Gastrocnemius medialis (tissue), 4 donors: ENCODE measurements around the gene GSTT2B.
"Not testable (repeated sequence)": the region's sequence is repeated elsewhere in the genome, so short reads cannot be mapped to it uniquely, and the experiment has no call there.

ENCODE experiments used
- POLR2A ChIP-seq, 2 donors: fragments of 450-650 bp; IDR thresholded peaks; one replicate each; pipeline ENCODE4 v1.6.1; 2017; ENCODE audit warnings: antibody characterized with exemption in 2 of 2, mild to moderate bottlenecking in 2 of 2, moderate library complexity in 2 of 2
- TF ChIP-seq, protein P1 (sequence below), 5 experiments: fragments of 450-650 bp in 3 of 5; fragments of 200-600 bp in 2 of 5; sonication (generic) in 2 of 5; IDR thresholded peaks in 4 of 5; conservative IDR thresholded peaks in 1 of 5; 1 replicate in 4 of 5; 2 replicates in 1 of 5; pipeline ENCODE4 v1.5.1; 2016 to 2019; ENCODE audit warnings: antibody characterized with exemption in 5 of 5, mild to moderate bottlenecking in 3 of 5, moderate library complexity in 3 of 5

DNA sequence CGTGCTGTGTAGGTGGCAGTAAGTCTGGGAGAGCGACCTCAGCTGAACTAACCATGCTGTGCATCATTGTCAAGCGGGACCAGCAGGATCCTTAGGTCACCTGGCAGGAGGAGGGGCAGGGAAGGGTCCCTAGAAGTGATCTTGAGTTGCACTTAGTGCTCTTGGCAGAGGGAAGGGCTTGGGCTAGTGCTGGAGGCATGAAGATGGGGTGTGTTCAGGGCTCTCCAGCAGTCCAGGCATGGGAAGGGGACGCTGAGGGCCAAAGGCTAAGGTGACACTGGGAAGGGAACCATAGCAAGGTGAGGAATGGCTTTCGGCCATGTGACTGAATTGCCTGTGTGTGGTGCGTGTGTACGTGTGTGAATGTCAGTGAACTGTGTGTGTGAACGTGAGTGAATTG lies 25.1 kb upstream of the GSTT2B start:
- TF ChIP-seq, protein P1, sequence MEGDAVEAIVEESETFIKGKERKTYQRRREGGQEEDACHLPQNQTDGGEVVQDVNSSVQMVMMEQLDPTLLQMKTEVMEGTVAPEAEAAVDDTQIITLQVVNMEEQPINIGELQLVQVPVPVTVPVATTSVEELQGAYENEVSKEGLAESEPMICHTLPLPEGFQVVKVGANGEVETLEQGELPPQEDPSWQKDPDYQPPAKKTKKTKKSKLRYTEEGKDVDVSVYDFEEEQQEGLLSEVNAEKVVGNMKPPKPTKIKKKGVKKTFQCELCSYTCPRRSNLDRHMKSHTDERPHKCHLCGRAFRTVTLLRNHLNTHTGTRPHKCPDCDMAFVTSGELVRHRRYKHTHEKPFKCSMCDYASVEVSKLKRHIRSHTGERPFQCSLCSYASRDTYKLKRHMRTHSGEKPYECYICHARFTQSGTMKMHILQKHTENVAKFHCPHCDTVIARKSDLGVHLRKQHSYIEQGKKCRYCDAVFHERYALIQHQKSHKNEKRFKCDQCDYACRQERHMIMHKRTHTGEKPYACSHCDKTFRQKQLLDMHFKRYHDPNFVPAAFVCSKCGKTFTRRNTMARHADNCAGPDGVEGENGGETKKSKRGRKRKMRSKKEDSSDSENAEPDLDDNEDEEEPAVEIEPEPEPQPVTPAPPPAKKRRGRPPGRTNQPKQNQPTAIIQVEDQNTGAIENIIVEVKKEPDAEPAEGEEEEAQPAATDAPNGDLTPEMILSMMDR (IDR thresholded peaks at IDR 0.05 in 4 of 5, conservative IDR thresholded peaks at IDR 0.05 in 1 of 5): not testable (repeated sequence)
- not testable (repeated sequence) for TF ChIP-seq POLR2A (IDR thresholded peaks at IDR 0.05)
